ENCODE measurements around the gene CDH16. TPM values are rescaled to one million over a fixed set of nuclear protein-coding genes. Genes with fewer than 3 reads are reported as not detected.

The CDH16 gene
- total RNA-seq, 1 experiment from 2014 or later: not detected

GRCh38 chr16:66895999-66896398 lies 22.7 kb downstream of the CDH16 start:
- peaks cover 42% of the 10 kb centered on the region for H3K4me1 Mint-ChIP-seq (ENCODE audit: low read depth, unreplicated experiment)
- no peak overlapping the region for H3K27ac Mint-ChIP-seq (ENCODE audit: unreplicated experiment)
- H3K9me3 Mint-ChIP-seq (ENCODE audit: low read depth, unreplicated experiment): no peaks in the 10 kb centered on the region
- CTCF ChIA-PET: interaction anchor here (0.6 to 2.0 kb wide), 6 partner anchors 14 to 141 kb away, joined by 4 to 23 read pairs (median 6); partner anchors contain the start of genes PDP2 and RRAD
- intact Hi-C loops (cut with micrococcal nuclease; ENCODE audit: unreplicated experiment): loop anchor here (2.0 to 5.0 kb wide), 2 partner anchors 33 to 51 kb away; no protein-coding TSS in a partner anchor
- no peak for DNase-seq
- no peak for TF ChIP-seq CTCF (IDR thresholded peaks at IDR 0.05; ENCODE audit: unreplicated experiment)
- no peaks in the 10 kb centered on the region for H3K27me3 Mint-ChIP-seq (ENCODE audit: unreplicated experiment)
- BruUV-seq (replicated peaks): no TSS peak
- no peak overlapping the region for H3K4me3 Mint-ChIP-seq (ENCODE audit: low read depth, unreplicated experiment)
- peaks cover 4% of the 10 kb centered on the region for H3K36me3 Mint-ChIP-seq (ENCODE audit: insufficient read depth, unreplicated experiment)

- no peak for DNase-seq
- H3K27ac Mint-ChIP-seq (ENCODE audit: unreplicated experiment): no peak overlapping the region
- CTCF ChIA-PET: interaction anchor here (0.6 to 2.0 kb wide), 7 partner anchors 15 to 142 kb away, joined by 4 to 23 read pairs (median 5); partner anchors contain the start of genes PDP2 and RRAD
- intact Hi-C loops (cut with micrococcal nuclease; ENCODE audit: unreplicated experiment): loop anchor here (2.0 to 5.0 kb wide), 2 partner anchors 33 to 52 kb away; no protein-coding TSS in a partner anchor
- no peak overlapping the region for H3K4me3 Mint-ChIP-seq (ENCODE audit: low read depth, unreplicated experiment)
- no peaks in the 10 kb centered on the region for H3K27me3 Mint-ChIP-seq (ENCODE audit: unreplicated experiment)
- peaks cover 4% of the 10 kb centered on the region for H3K36me3 Mint-ChIP-seq (ENCODE audit: insufficient read depth, unreplicated experiment)
- no TSS peak for BruUV-seq (replicated peaks)
- no peaks in the 10 kb centered on the region for H3K9me3 Mint-ChIP-seq (ENCODE audit: low read depth, unreplicated experiment)
- peaks cover 38% of the 10 kb centered on the region for H3K4me1 Mint-ChIP-seq (ENCODE audit: low read depth, unreplicated experiment)
- no peak for TF ChIP-seq CTCF (IDR thresholded peaks at IDR 0.05; ENCODE audit: unreplicated experiment)
Observed at GRCh38 chr16:66895689-66895979, 23.1 kb downstream of the CDH16 start.

GRCh38 chr16:66894948-66895688 lies 23.6 kb downstream of the CDH16 start:
- H3K27ac Mint-ChIP-seq (ENCODE audit: unreplicated experiment): no peak overlapping the region

GRCh38 chr16:66894055-66894454 lies 24.6 kb downstream of the CDH16 start:
- no TSS peak for BruUV-seq (replicated peaks)
- intact Hi-C loops (cut with micrococcal nuclease; ENCODE audit: unreplicated experiment): loop anchor here (2.0 kb wide), 1 partner anchor 35 kb away; no protein-coding TSS in a partner anchor
- H3K9me3 Mint-ChIP-seq (ENCODE audit: low read depth, unreplicated experiment): no peaks in the 10 kb centered on the region
- no peaks in the 10 kb centered on the region for H3K27me3 Mint-ChIP-seq (ENCODE audit: unreplicated experiment)
- no peak overlapping the region for H3K27ac Mint-ChIP-seq (ENCODE audit: unreplicated experiment)
- TF ChIP-seq CTCF (IDR thresholded peaks at IDR 0.05; ENCODE audit: unreplicated experiment): no peak
- CTCF ChIA-PET: no interaction called here
- H3K36me3 Mint-ChIP-seq (ENCODE audit: insufficient read depth, unreplicated experiment): peaks cover 4% of the 10 kb centered on the region
- no peak for DNase-seq
- no peak overlapping the region for H3K4me3 Mint-ChIP-seq (ENCODE audit: low read depth, unreplicated experiment)
- peaks cover 22% of the 10 kb centered on the region for H3K4me1 Mint-ChIP-seq (ENCODE audit: low read depth, unreplicated experiment)

More at GRCh38 chr16:66894948-66895688, 23.6 kb downstream of the CDH16 start:
- Mint-ChIP-seq H3K4me1 (ENCODE audit: low read depth, unreplicated experiment) (peaks cover 33% of the 10 kb centered on the region), H3K27me3 (ENCODE audit: unreplicated experiment) (no peaks in the 10 kb centered on the region), H3K4me3 (ENCODE audit: low read depth, unreplicated experiment) (no peak overlapping the region), H3K9me3 (ENCODE audit: low read depth, unreplicated experiment) (no peaks in the 10 kb centered on the region), H3K36me3 (ENCODE audit: insufficient read depth, unreplicated experiment) (peaks cover 4% of the 10 kb centered on the region)
- DNase-seq: peak; percentile 77
- intact Hi-C loops (cut with micrococcal nuclease; ENCODE audit: unreplicated experiment): loop anchor here (2.0 to 5.0 kb wide), 2 partner anchors 34 to 52 kb away; no protein-coding TSS in a partner anchor
- CTCF ChIA-PET: interaction anchor here (0.6 to 2.0 kb wide), 7 partner anchors 14 to 142 kb away, joined by 4 to 23 read pairs (median 5); partner anchors contain the start of genes PDP2 and RRAD
- BruUV-seq (replicated peaks): no TSS peak
- peak; percentile 94 for TF ChIP-seq CTCF (IDR thresholded peaks at IDR 0.05; ENCODE audit: unreplicated experiment)

All from Calu3 (cell line).